NCI-H2107 treated with DMSO at 0.1 percent for 48 hours (cell line): ENCODE data around the gene KDM4B.
A peak's percentile ranks its signal among the peaks of the same experiment; 100 is the strongest.

Experiments
- DNase-seq: peaks from one replicate; lab custom pipeline; 2025; ENCODE audit not compliant: unreplicated experiment; lab: John Stamatoyannopoulos, UW

The KDM4B gene

GRCh38 chr19:5085566-5085965, 116.7 kb downstream of the KDM4B start:
- DNase-seq, result no peak

GRCh38 chr19:5086230-5086629, 117.3 kb downstream of the KDM4B start:
- no peak for DNase-seq

- DNase-seq, result peak; percentile 95
Observed at GRCh38 chr19:5086725-5087439, 118.0 kb downstream of the KDM4B start.

GRCh38 chr19:5089283-5089682, 120.4 kb downstream of the KDM4B start:
- no peak for DNase-seq

- no peak for DNase-seq
Observed at GRCh38 chr19:5090465-5091017, 121.6 kb downstream of the KDM4B start.

- DNase-seq, result peak; percentile 85
Observed at GRCh38 chr19:5091018-5091683, 122.2 kb downstream of the KDM4B start.

GRCh38 chr19:5091684-5092480, 123.0 kb downstream of the KDM4B start:
- no peak for DNase-seq

- DNase-seq, result no peak
Observed at GRCh38 chr19:5092481-5092843, 123.5 kb downstream of the KDM4B start.

- DNase-seq, result no peak
Observed at GRCh38 chr19:5093297-5093928, 124.5 kb downstream of the KDM4B start.

- DNase-seq, result no peak
Observed at GRCh38 chr19:5093948-5094718, 125.2 kb downstream of the KDM4B start.

- no peak for DNase-seq
Observed at GRCh38 chr19:5094768-5095567, 126.1 kb downstream of the KDM4B start.

GRCh38 chr19:5095568-5095850, 126.6 kb downstream of the KDM4B start:
- DNase-seq, result no peak

- no peak for DNase-seq
Observed at GRCh38 chr19:5096536-5096935, 127.6 kb downstream of the KDM4B start.

GRCh38 chr19:5097331-5097930, 128.5 kb downstream of the KDM4B start:
- no peak for DNase-seq

- DNase-seq, result no peak
Observed at GRCh38 chr19:5097959-5098623, 129.2 kb downstream of the KDM4B start.

- no peak for DNase-seq
Observed at GRCh38 chr19:5098646-5099045, 129.7 kb downstream of the KDM4B start.

GRCh38 chr19:5099701-5100221, 130.8 kb downstream of the KDM4B start:
- no peak for DNase-seq

GRCh38 chr19:5101871-5102270, 133.0 kb downstream of the KDM4B start:
- DNase-seq, result no peak

- DNase-seq, result no peak
Observed at GRCh38 chr19:5102520-5102919, 133.6 kb downstream of the KDM4B start.
